Lung microvascular endothelial cell (primary cell): ENCODE measurements around the gene PYCARD. TPM values are rescaled to one million over a fixed set of nuclear protein-coding genes. Genes with fewer than 3 reads are reported as not detected.
"Not testable (repeated sequence)": the region's sequence is repeated elsewhere in the genome, so short reads cannot be mapped to it uniquely, and the experiment has no call there.

Experiments
- DNase-seq, 2 donors: peaks; one replicate each; pipeline versions ENCODE4 v3.0.0 to v3.0.0-alpha.2; 2010; ENCODE audit warnings: low read depth in 2 of 2
- total RNA-seq: library from RNA; depleted of rRNA; stranded (reverse); fragments of >200 nt; gene quantifications from 2 replicates; pipeline ENCODE4 v1.2.1, GENCODE V29; 2014

The PYCARD gene
- total RNA-seq, 1 donor from 2014 or later, result 48.8 TPM

DNA sequence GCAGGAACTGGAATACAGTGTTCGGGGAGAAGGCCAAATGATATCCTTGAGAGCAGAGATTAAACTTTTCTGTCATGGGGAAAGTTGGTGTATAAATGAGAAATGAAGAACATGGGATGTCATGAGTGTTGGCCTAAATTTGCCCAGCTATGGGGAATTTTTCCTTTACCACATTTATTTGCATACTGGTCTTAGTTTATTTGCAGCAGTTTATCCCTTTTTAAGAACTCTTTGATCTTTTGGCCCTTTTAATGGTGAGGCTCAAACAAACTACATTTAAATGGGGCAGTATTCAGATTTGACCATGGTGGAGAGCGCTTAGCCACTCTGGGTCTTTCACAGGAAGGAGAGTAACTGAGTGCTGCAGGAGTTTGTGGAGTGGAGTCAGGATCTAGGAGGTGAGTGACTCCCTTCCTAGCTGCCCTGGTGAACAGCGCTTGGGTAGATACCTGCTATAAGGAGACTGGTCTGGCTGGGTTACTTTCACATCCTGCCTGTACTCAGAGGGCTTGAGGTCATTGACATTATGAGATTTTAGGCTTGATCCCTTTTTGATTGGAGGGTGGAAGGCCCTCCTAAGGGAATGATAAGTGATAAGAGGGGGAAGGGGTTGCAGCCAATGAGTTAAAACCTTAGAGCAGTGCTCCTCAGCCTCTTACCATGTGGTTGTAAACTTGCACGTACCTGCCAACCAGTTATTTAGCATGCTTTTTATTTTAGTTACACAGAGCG is 10.7 kb downstream of the PYCARD start:
- DNase-seq, result no peak

DNA sequence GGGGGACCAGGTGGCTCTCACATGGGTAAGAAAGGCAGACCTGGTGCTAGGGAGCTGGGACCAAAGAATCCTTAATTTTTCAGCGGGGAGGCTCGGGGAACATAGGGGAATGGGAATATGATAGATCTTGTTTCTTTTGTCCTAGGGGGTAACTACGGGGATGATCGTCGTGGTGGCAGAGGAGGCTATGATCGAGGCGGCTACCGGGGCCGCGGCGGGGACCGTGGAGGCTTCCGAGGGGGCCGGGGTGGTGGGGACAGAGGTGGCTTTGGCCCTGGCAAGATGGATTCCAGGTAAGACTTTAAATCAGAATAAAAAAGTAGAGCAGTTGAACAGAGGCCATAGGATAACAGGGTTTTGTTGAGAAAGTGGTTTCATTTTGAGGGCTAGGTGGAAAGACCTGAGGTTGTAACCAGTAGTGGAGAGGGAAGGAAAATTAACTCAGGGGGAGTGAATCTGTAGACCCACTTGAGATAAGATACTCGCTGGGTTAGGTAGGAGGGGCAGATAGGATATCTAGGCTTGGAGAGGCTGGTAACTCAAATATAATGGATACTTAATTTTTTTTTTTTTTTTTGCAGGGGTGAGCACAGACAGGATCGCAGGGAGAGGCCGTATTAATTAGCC is 11.6 kb downstream of the PYCARD start:
- DNase-seq, result no peak

DNA sequence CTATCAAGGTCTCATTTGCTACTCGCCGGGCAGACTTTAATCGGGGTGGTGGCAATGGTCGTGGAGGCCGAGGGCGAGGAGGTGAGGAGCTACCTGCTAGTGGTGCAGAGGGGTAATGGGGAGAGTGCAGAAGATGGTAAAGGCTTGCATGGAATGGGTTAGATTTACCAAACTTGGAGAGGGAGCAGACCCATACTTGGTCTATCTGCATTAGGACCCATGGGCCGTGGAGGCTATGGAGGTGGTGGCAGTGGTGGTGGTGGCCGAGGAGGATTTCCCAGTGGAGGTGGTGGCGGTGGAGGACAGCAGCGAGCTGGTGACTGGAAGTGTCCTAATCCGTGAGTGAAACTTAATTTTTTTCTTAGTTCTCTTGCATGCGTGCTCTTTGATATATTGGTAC is 12.5 kb downstream of the PYCARD start:
- no peak for DNase-seq

DNA sequence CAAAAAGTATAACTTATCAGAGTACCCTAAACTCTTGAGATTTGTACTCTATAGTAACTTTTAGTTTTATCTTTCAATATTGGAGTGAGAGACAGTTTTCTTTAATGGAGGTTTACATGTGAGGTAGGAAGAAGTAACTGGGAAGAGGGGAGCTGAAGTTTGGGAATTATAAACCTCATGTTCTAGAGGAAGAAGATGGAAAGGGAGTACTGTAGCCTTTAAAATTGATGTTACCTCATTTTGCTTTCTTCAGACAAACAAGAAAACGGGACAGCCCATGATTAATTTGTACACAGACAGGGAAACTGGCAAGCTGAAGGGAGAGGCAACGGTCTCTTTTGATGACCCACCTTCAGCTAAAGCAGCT is 13.2 kb downstream of the PYCARD start:
- DNase-seq, result no peak

DNA sequence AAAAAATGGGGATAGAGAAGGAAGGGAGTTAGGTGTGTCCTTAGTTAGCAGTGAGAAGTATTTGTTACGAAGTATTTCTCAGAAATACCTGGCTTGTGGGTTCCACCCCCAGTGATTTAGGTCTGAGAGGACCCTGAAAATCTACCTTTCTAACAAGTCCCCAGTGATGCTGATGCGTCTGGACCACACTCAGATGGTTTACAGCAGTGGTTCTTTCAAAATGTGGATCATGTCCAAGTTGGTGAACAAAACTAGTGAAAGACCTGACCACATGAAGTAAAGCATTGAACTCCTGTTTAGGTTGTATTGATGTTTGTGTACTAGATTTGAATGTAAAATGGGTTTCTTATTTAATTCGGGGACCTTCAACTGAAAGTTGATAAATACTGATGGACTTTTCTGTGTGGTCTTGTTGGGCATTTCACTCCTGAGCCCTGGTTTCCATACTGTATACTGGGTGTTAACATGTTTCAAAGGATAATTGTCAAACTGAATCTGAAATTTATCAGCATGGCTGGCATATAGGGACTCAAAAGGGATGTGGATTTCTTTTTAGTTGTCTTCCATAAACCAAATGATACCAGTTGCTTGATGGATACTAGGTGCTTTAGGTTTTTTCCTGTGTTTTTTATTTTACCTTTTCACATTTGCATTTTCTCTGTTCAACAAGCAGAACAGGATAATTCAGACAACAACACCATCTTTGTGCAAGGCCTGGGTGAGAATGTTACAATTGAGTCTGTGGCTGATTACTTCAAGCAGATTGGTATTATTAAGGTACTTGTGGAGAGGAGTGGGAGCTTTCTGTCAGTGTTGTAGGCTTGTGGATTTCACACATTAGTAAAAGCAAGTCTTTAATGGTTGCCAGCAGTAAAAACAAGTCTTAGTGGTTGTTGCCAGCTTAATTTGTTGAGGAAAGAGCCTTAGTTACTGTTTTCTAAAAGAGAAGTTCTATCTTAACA is 13.8 kb downstream of the PYCARD start:
- DNase-seq, result no peak

DNA sequence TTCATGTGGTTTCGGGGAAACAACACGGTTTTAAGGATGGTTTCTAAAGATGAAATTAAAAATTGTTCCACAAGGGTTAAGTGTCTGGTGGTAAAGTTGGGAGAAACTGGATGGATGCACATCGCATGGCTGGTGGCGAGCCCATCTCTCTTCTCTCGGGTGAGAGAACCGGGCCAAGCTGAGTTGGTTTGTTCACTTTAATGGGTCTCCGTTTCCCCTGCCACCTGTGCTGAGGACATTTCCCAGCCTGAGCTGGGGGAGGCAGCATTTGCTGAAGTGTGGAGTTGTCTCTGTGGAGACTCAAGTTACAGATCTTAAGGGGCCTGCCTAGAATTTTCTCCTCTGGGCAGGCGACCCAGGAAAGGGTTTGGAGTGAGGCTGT is 14.8 kb downstream of the PYCARD start:
- DNase-seq, result no peak

DNA sequence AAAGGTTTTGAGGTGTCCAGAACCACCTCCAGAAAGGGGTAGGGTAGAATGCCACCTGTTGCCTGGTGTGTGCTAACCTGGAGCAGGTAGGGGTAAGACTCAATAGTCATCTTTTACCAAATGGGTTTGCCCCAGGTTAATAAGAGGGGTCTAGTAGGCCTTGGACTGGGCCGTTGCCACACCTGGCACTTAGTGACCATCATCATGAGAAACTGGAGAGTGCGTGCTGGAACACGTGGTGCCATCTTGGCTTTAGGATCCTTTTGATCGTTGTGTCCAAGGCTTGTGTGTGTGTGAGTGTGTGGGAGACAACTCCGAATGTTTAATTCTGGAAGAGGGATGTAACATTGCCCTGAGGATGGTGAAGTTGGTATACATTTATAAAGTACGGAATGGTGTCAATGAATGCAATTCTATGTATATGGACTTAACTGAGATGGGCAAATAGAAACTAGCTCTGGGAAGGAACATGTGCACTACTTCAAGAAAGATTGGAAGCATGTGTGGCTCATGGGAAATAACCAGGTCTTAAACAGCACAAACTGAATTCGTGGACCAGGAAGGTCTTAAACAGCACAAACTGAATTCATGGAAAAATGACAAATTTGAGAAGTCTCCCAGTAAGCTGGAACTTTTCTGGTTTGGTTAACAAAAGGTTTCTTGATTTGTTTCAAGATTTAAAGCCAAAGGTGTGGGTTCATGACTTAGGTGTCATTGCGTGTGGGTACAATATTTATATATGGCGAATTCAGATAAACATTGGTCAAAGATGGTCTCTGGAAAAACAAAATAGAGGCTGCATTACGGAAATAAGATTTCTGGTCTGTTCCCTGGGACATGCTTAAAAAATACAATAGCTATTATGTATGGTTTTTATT is 15.4 kb downstream of the PYCARD start:
- no peak for DNase-seq

DNA sequence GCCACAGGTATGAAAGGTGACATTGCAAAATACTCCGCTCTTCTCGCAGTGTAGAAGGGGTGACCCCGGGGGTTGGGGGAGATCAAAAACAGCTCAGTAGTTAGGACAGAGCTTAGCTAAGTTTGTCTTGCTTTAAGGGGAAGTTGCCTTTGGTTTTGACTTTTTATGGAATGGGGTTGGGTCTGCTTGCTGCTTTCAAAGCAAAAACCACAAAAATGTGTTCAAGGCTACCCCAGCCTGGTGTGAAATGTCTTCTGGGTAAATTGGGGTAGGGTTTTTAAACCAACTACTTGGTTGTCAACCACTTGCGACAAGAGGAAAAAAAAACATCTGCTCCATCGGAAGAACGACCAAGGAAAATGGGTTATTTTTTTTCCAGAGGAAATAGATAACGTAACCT is 16.4 kb downstream of the PYCARD start:
- no peak for DNase-seq

DNA sequence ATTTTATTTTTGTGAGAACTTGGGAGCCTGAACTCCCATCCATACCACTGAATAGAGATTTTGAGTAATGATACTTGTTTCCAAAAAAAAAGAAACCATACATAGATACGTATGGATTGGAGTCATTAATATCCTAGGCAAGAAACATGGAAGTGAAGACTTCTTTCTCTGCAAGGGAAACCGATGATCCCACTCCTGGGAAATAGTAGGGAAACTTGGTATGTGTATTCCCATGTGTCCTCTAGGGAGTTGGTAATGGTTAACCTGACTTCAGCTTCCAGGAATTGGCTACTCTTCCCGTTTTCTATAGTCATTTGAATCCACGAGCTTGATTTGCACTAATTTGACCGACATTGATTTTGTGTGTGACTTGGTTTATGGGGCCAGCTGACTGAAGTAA is 17.2 kb downstream of the PYCARD start:
- DNase-seq, result no peak

DNA sequence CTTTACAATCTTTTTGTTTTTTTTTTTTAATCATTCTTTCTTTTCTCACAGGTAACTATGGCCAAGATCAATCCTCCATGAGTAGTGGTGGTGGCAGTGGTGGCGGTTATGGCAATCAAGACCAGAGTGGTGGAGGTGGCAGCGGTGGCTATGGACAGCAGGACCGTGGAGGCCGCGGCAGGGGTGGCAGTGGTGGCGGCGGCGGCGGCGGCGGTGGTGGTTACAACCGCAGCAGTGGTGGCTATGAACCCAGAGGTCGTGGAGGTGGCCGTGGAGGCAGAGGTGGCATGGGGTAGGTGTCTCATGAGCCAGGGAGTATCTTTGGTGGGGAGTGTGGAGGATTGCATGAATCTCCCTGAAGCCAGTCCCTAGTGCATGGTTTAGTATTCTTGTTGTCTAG is 17.7 kb downstream of the PYCARD start:
- no peak for DNase-seq

DNA sequence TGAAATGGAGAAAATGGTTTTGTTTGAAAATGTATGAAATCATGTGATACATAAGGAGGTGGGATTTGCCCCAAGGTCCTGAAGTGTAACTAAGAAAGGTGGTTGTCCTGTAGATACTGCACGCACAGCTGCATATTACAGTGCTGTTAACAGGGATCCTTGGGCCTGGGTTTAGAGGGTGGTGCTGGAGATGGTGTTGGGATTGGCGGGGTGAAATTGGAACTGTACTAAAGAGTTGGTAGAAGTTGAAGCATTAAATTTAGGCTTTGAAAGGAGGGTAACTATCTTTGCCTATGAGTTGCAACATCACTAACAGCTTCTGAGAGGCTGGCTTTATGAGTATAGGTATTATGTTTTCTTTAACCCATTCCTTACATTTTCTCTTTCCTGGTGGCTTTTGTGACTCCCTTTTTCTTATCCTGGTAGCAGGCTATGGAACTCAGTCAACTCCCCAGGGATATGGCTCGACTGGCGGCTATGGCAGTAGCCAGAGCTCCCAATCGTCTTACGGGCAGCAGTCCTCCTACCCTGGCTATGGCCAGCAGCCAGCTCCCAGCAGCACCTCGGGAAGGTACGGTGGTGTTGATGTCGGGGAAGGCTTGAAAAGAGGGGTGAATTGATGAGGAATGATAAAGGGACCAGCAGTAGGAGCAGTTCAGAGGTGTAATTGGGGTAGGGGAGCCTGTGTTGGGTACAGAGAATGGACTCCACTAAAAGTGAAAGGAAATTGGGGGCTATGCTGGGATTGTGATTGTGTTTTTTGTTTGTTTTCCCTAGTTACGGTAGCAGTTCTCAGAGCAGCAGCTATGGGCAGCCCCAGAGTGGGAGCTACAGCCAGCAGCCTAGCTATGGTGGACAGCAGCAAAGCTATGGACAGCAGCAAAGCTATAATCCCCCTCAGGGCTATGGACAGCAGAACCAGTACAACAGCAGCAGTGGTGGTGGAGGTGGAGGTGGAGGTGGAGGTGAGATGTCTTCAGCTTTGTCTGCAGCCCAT is 18.8 kb downstream of the PYCARD start:
- DNase-seq, result peak; percentile 29 to 34

DNA sequence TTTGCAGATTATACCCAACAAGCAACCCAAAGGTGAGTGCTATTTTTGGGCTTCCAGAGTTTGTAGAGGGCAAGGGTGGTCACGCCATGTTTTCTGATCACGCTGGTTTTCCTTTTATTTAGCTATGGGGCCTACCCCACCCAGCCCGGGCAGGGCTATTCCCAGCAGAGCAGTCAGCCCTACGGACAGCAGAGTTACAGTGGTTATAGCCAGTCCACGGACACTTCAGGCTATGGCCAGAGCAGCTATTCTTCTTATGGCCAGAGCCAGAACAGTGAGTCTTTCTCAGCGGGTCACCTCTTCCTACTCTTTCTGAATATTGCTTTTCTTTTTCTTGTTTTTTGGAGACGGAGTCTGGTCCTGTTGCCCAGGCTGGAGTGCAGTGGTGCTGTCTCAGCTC is 20.2 kb downstream of the PYCARD start:
- peak in 1 of 2 donors; percentile 18 for DNase-seq

DNA sequence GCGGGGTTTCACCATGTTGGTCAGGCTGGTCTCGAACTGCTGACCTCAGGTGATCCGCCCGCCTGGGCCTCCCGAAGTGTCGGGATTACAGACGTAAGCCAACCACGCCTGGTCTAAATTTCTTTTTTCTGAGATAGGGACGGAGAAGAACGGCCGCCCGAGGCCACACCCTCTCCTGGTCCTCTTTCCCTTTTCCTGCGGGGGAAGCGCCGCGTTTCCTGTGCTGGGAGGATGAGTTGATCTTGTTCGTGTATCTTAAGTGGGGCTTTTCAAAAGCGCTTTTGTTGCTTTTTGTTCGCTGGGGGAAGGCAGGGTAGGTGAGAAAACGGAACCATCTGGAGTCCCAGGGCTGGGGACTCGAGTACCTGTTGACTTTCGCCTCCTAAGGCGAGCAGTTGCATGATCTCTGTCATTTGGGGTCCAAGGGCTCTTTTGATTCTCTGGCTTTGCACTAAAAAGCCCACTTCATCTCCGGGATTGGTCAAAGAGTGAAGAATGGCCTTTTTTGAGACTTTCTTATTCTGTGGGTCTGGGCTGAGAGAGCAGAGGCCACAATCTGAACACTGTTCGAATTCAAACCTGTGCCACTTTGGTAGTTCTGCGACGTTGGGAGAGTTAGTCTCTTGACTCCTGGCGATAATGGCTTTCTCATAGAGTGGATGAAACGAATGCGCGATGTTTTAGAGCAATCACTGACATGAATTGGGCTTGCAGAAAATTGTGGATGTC is 21.3 kb downstream of the PYCARD start:
- peak; percentile 47 to 69 for DNase-seq

DNA sequence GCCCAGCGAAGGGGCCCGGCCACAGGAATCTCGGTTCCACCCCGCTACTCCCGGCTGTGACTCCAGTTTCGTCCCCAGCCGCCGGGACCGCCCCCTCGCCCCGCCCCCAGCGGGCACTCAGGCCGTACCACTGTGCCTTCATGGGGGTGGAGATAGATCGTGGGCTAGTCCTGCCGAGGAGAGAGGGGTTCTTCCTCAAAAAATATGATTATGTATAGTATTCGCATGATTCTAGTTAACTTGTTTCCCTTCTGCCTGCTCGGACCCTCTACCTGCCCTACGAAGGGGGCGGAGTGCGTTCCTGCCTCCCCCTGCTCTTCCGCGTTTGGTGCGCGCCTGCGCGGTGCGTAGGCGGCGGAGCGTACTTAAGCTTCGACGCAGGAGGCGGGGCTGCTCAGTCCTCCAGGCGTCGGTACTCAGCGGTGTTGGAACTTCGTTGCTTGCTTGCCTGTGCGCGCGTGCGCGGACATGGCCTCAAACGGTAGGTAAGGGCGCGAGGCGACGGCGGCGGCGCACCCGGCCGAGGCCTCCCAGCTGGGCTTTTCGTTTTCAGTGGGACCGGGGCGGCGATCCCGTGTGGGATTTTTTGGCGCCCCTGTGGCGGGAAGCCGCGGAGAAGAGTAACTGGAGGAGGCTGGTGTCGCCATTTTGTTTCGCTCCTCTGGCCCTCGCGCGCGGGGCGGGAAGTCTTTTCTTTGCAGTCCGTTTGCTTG is 22.7 kb downstream of the PYCARD start, which contains the start of gene FUS:
TSS of gene FUS (plus strand) at position 393 of the 713 bp plus-strand sequence. CDS start at position 469, 76 bp downstream.
- DNase-seq, result peak; percentile 93 to 96

DNA sequence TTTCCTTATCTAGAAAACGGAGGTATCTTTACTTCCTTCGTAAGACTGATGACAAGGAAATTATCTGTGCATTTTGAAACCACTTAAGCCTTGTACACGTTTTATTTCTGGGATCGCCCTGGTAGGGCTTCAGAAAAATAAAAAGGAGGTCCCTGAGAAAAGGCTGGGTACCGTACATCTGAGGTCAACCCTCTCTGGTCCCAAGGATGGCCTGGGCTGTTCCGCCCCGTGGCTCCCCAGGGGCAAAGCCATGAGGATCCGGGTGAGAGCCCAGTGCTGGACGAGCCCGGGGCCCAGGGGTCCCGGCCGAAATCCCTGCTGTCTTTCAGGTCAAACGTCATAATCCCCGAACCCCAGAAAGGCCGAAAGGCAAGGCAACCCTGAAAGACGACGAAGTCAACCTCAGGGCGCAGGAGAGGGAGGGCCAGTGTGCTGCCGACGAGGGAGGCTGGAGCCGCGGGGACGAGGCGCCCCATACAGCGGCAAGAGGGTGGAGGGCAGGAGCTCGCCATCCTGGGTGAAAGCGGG is 23.3 kb downstream of the PYCARD start:
- DNase-seq, result no peak

DNA sequence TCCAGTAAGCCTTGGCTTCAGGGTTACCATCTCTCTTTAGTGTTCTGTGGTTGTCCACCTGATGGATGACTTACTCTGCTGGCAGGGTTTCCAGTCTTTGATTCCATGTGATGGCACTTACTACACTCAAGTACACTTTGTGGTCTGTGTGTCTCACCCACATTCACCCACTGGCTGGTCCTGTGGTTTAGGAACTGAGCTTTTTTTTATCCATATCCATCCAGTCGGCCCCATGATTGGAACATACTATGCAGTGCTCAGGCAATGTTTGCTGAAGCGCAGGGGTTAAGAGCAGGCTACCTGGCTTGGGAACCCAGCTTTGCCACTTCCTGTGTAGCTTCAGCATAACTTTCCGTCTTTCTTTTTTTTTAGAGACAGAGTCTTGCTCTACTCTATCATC is 25.4 kb downstream of the PYCARD start:
- DNase-seq, result no peak

DNA sequence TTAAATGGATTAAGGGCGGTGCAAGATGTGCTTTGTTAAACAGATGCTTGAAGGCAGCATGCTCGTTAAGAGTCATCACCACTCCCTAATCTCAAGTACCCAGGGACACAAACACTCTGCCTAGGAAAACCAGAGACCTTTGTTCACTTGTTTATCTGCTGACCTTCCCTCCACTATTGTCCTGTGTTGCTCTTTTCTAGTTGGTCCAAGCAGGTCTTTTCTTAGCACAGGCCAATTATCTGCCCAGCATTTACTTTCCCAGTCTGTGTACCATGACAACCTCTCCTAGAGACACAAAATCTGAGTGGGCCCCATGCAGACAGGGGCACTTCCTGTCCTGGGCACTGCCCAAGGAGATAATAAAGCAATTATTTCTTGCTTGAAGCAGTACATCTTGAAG is 32.5 kb downstream of the PYCARD start:
- DNase-seq, result not testable (repeated sequence)

DNA sequence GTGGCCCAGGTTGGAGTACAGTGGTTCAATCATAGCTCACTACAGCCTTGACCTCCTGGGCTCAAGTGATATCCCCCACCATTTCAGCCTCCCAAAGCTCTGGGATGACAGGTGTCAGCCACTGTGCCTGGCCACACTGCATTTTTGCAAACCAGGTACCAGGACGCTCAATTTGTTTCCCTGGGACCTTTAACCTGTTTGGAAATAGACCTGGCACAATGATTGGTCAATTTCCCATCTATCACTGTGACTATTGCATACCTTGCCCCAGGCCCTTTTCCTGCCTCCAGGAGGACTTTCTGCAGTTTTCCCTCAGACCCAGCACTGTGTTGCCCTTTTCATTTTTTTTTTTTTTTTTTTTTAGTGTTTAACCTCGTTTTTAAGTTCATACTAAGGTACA is 33.7 kb downstream of the PYCARD start:
- no peak for DNase-seq
